NCI-H2029 treated with DMSO at 0.1 percent for 48 hours (cell line): Measurements from ENCODE around the gene GRIP2.

Experiments used
- DNase-seq: peaks from one replicate; lab custom pipeline; 2025; lab: John Stamatoyannopoulos, UW

The GRIP2 gene

GRCh38 chr3:14483286-14483685 is 56.9 kb downstream of the GRIP2 start:
- no peak for DNase-seq

DNA sequence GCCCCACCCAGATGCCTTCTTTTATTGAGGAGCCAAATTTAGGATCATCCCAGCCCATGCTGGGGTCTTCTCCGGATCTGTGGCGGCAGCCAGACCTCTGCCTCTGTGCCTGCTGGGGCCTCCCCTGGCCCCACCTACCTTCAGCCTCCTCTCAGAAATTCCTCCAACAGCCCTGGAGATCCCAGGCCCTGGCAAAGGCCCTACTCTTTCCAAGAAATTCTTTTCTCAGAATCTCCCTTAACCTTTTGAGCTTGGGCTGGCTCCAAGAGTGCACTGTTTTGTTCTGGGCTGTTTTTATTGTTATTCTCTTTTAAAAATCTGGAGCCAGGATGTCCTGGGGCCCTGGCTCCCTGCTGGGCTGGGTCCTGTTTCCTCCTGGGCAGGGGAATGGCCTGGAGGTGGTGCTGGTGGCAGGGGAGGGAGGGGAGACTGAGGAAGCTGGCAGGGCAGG is 57.8 kb downstream of the GRIP2 start:
- DNase-seq, result no peak

DNA sequence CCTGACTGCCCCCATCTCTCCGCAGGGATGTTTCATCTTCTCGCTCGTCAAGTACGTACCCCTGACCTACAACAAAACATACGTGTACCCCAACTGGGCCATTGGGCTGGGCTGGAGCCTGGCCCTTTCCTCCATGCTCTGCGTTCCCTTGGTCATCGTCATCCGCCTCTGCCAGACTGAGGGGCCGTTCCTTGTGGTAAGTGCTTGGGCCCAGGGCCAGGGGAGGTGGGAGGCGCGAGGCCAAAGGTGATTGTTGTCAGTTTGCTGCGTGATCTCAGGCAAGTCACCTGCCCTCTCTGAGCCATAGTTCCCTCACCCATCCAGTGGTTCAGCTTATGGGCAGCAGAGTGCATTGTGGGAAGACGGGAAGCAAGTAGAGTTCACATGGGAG is 58.5 kb downstream of the GRIP2 start:
- DNase-seq, result no peak

DNA sequence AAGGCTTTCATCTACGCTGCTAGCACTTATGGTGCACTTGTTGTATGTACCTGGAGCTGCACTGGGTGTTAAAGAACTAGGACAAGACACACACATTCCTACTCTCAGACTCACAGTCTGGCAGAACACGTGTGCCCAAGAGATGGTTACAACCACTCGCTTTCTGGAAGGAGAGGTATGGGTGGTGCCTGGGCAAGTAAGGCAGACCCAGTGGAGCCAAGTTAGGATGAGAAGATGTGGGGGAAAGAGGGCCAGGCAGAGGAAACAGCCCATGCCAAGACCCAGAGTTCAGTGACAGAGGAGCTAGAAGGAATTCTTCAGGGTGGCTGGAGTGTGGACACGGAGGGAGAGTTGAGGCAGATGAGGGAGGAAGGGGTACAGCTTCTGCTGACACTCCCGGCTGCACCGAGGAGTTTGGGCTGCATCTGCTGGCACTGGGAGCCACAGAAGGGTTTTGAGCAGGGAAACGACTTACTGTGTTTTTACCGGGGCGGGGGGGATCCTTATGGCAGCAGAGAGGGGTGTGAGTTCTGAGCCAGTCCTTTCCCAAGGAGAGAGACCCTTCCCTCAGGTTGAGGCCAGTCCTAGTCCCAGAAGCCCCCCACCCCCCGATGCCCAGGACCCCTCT is 59.0 kb downstream of the GRIP2 start:
- no peak for DNase-seq

DNA sequence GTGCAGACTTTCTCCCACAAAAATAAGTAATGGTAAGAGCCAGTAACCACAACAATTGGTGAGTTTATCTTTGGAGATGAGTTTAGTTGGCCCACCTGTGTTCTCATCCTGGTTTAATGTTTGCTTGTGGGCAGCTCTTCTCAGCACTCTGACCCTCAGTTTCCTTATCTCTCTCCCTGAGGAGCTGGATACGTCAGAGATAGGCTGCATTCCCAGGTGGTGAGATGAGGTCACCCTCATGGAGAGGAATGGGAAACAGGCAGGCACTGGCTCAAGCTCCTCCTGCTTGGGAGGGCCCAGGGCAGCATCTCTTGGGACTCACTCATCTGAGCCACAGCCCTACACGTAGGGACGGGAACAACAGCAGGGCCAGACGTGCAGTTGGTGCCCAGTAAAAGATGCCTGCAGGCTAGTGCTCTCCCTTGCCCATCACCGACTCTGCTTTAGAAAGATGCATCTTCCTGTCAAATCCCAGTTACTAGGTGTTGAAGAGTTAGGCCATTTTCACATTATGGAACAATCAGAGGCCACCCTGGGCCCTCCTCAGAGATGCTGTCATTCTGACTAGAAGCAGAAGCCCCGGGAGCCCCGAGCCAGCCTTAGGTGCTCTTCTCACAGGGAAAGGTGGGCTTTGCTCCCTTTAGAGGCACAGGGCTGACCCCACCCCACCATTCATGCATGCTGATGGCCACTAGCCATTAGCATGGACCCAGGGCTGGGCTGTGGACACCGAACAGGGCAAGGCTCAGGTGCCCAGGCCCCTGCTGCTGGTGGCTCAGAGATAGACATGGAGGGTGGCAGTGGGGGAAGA is 59.7 kb downstream of the GRIP2 start:
- no peak for DNase-seq

DNA sequence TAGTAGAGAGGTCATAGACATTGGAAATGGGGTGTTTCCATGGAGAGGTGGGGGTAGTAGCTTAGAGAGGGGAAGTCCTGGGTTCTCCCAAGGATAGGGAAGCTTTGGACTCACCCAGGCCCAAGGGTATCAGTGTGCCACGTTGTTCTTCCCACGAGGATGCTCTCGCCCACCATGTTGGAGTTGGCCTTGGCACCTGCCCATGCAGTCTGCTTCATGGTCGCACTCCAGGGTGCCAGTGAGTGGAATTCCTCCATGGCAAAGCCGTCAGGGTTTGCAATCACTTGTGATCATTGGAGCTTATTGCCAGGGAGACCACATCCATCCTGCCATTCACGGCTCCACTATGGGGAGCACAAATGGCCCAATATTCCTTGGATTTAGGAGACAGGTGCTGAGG is 60.6 kb downstream of the GRIP2 start:
- no peak for DNase-seq

DNA sequence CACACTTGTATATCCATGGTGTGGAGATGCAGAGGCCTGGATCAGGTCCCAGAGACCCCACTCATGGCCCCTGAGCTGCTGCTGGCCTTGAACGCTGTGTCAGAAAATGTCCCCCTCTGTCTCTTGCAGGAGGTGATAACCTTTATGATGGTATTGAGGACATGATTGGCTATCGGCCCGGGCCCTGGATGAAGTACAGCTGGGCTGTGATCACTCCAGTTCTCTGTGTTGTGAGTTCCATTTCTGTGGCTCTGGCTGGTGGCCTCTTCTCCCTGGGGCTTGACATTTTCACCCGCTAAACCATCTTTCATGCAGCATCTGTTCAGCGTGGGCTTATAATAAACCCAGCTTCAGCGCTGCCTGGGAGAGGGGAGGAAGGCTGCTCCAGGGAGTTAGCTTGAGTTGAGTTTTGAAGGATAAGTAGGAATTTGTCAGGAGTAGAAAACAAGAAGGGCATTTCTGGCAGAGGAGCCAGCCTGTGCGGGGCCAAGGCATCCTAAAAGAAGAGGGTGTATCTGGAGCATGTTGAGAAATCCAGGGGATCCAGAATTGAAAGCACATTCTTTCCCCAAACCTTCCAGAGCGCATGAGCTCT is 61.1 kb downstream of the GRIP2 start:
- DNase-seq, result no peak

- no peak for DNase-seq
Measured at GRCh38 chr3:14477311-14477935, 62.7 kb downstream of the GRIP2 start.

GRCh38 chr3:14476583-14477265 is 63.4 kb downstream of the GRIP2 start:
- no peak for DNase-seq

DNA sequence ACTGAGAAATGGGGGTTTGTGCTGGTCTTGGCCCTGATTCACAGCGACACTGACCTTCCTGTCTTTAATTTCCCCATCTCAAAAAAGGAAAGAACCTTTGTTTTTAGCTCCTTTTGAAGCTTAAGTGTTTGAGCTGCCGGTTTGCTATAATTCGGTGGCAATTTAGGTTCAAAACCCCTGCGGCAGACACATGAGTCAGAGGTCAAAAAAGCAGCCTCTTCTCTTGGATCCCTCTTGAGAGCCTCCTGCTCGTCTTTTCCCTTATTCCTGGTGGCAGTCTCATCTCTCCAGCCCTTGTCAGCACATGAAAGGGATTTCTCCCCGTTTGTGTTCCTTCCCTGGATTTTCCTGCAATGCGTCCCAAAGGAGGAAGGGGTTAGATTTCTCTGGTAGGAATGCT is 64.5 kb downstream of the GRIP2 start:
- no peak for DNase-seq

DNA sequence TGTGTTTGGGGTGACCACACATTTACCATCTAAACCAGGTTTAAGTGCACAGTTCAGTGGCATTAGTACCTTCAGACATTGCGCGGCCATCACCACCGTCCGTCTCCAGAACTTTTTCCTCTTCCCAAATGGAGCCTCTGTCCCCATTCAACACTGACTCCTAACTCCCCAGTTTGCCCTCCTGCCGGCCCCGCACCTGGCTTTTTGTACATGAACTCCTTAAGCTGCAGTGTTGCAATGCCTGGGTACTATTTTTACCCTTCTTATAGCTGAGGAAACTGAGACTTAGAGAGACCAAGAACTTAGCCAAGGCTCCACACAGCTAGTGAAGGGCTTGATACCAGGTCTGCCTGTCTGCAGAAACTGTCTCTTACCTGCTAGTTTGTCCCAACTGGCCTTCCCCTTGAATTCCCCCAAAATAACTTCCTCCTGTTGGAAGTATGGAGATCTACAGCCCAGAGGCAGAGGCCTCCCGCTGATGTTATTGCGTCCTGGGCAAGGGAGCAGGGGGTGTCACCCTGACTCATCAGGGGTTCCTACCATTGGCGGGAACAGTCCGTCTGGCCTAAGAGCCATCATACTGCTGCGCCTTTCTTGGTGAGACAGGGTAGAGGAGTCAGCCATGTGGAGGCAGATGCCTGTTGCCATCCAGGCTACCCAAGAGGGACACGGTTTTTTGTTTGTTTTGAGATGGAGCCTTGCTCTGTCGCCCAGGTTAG is 65.6 kb downstream of the GRIP2 start:
- no peak for DNase-seq

GRCh38 chr3:14473411-14473891 is 66.7 kb downstream of the GRIP2 start:
- DNase-seq, result no peak

GRCh38 chr3:14472471-14473351 is 67.4 kb downstream of the GRIP2 start:
- no peak for DNase-seq

- no peak for DNase-seq
Measured at GRCh38 chr3:14471690-14472089, 68.5 kb downstream of the GRIP2 start.

DNA sequence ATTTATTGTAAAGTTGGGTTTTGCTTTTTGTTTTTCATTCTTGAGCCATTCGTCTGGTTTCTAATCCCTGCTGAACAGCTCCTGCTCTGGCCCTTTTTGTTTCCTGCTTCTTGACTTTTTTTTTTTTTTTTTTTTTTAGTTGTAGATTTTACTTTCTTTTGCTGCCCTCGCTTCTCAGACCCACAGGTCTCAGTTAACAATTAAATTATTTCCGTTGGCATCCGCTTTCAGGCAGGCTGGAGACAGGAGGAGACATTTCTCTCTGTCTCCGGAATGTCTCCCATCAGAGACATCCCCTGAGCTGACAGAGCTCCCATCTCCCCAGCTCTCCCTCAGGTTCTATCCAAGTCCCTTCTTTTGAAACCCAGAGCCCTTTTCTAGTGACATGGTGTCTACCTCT is 69.1 kb downstream of the GRIP2 start:
- DNase-seq, result no peak

DNA sequence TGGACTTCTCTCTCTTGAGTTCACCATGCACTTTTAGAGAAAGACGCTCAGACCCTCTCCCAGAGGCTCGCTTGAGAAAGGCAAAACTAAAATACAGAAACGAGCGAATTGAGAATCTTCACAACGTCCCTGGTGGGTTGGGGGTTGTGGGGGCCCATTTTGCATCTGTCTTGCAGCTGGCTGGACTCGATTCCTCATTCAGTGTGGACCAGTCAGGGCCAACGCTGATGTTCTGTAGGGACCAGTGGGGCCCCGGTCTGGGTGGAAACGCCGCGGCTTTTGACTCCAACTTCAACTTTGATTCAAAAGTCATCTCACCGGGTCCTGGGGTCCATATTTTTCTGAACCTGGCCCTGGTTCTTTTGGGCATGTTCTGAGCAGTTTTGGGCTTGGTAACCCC is 69.7 kb downstream of the GRIP2 start:
- no peak for DNase-seq

- DNase-seq, result no peak
Measured at GRCh38 chr3:14468621-14468981, 71.5 kb downstream of the GRIP2 start.

DNA sequence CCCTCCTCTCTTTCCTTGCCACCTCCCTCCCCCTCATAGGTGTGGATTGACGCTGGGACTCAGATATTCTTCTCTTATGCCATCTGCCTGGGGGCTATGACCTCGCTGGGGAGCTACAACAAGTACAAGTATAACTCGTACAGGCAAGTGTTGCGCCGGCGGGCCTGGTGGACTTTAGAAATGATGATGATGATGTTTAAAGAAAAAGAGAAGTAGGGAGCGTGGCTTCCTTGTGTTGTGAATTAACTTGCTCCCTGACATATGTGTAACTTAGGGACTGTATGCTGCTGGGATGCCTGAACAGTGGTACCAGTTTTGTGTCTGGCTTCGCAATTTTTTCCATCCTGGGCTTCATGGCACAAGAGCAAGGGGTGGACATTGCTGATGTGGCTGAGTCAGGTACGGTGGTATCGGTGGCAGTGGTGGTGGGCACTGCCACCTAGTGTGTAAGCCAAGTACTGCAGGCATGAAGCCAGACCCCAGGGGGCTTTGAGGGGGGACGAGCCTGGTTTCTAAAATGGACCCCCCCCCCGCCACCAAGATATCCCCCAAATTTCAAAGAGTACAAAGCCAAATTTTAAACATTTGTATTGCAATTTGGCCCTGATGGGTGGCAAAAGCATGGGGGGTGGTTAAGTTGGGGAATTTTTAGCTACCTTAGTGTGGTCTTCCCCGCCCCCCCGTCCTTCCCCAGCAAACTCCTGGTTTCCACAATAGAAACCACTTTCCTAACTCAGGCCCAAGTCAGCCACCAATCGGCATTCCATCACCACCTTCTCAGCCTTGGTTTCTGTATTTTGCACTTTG is 72.1 kb downstream of the GRIP2 start:
- peak; percentile 41 for DNase-seq

DNA sequence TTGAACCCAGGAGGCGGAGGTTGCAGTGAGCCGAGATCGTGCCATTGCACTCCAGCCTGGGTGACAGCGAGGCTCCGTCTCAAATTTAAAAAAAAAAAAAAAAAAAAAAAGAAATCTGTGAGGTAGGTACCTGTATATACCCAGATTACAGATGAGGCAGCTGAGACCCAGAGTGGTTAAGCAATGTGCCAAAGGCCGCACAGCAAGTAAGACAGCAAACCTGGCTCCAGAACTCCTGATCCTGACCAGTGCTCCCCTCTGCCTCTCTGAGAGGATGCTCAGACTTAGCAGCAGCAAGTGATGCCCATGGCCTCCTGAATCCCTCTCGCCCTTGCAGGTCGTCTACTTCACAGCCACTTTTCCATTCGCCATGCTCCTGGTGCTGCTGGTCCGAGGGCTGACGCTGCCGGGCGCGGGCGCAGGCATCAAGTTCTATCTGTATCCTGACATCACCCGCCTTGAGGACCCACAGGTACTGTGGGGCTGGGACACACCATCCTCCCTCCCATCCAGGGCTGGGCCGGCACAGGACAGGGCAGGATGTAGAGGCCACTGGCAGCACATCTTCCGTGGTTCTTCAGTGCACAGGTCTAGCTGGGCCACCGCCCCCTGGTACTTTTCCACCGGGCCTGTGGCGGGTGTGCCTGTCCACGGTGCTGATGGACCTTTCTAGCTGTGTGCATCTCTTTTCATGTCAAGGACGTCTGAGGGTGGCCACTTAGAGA is 73.8 kb downstream of the GRIP2 start:
- no peak for DNase-seq
